ENCODE data around the gene SPTSSB. TPM values are rescaled to one million over a fixed set of nuclear protein-coding genes. Genes with fewer than 3 reads are reported as not detected.

Gene SPTSSB
- total RNA-seq, 1 donor from 2014 or later, result 0.50 TPM

GRCh38 chr3:161354554-161354953 is 16.8 kb downstream of the SPTSSB start:
- Histone ChIP-seq H4K20me1 (ENCODE audit: insufficient read depth, low read length) (no peaks in the 10 kb centered on the region), H3K79me2 (ENCODE audit: insufficient read depth, low read length) (no peaks in the 10 kb centered on the region), H2AFZ (ENCODE audit: low read depth, low read length) (no peak overlapping the region), H3K27me3 (ENCODE audit: insufficient read depth, low read length) (no peaks in the 10 kb centered on the region), H3K36me3 (ENCODE audit: insufficient read depth, low read length) (no peaks in the 10 kb centered on the region), H3K27ac (ENCODE audit: low read depth, low read length) (no peak overlapping the region), H3K9me3 (ENCODE audit: insufficient read depth, low read depth, low read length) (no peaks in the 10 kb centered on the region), H3K4me3 (ENCODE audit: insufficient read depth, low read depth, low read length) (no peak overlapping the region), H3K9ac (ENCODE audit: low read length) (no peak overlapping the region), H3K4me1 (ENCODE audit: insufficient read depth, low read length) (peaks cover 8% of the 10 kb centered on the region), H3K4me2 (ENCODE audit: low read length) (no peak overlapping the region)
- FAIRE-seq (no peak), DNase-seq (ENCODE audit: low read depth) (no peak)
- Mint-ChIP-seq H3K27me3 (ENCODE audit: low read depth, unreplicated experiment) (no peaks in the 10 kb centered on the region), H3K4me1 (ENCODE audit: low read depth, unreplicated experiment) (peaks cover 9% of the 10 kb centered on the region), H3K9me3 (ENCODE audit: unreplicated experiment) (no peaks in the 10 kb centered on the region), H3K36me3 (ENCODE audit: low read depth, unreplicated experiment) (no peaks in the 10 kb centered on the region), H3K4me3 (ENCODE audit: unreplicated experiment) (no peak overlapping the region), H3K27ac (ENCODE audit: unreplicated experiment) (no peak overlapping the region)
- TF ChIP-seq, protein P1, sequence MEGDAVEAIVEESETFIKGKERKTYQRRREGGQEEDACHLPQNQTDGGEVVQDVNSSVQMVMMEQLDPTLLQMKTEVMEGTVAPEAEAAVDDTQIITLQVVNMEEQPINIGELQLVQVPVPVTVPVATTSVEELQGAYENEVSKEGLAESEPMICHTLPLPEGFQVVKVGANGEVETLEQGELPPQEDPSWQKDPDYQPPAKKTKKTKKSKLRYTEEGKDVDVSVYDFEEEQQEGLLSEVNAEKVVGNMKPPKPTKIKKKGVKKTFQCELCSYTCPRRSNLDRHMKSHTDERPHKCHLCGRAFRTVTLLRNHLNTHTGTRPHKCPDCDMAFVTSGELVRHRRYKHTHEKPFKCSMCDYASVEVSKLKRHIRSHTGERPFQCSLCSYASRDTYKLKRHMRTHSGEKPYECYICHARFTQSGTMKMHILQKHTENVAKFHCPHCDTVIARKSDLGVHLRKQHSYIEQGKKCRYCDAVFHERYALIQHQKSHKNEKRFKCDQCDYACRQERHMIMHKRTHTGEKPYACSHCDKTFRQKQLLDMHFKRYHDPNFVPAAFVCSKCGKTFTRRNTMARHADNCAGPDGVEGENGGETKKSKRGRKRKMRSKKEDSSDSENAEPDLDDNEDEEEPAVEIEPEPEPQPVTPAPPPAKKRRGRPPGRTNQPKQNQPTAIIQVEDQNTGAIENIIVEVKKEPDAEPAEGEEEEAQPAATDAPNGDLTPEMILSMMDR (IDR thresholded peaks at IDR 0.05; ENCODE audit: insufficient read depth, low read depth, low read length), result no peak
- no peak for TF ChIP-seq EZH2 (IDR thresholded peaks at IDR 0.05; ENCODE audit: insufficient read depth, low read length)

DNA sequence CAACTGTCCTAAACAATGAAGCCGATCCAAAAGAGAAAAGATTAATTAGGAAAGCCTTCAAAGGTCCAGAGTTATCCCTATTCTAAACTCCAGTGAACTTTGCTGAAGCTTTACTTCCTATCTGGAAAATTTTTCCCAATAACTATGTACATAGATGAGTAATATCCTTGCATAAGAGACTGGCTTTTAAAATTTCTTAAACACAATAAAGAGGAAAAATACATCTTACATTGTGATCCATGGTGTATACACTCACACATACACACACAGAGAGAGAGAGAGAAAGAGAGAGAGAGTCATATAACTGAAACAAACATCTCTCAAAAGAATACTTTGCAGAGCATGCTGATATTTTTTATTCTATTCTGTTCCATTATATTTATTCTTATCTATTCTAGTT is 20.0 kb downstream of the SPTSSB start:
- FAIRE-seq, result no peak
- peaks cover 26% of the 10 kb centered on the region for H3K4me1 Mint-ChIP-seq (ENCODE audit: low read depth, unreplicated experiment)
- Histone ChIP-seq H4K20me1 (ENCODE audit: insufficient read depth, low read length) (no peaks in the 10 kb centered on the region), H3K4me1 (ENCODE audit: insufficient read depth, low read length) (peaks cover 24% of the 10 kb centered on the region), H3K79me2 (ENCODE audit: insufficient read depth, low read length) (no peaks in the 10 kb centered on the region), H3K27ac (ENCODE audit: low read depth, low read length) (no peak overlapping the region), H3K4me3 (ENCODE audit: insufficient read depth, low read depth, low read length) (no peak overlapping the region), H2AFZ (ENCODE audit: low read depth, low read length) (no peak overlapping the region), H3K36me3 (ENCODE audit: insufficient read depth, low read length) (no peaks in the 10 kb centered on the region), H3K27me3 (ENCODE audit: insufficient read depth, low read length) (no peaks in the 10 kb centered on the region), H3K9ac (ENCODE audit: low read length) (no peak overlapping the region), H3K9me3 (ENCODE audit: insufficient read depth, low read depth, low read length) (no peaks in the 10 kb centered on the region), H3K4me2 (ENCODE audit: low read length) (no peak overlapping the region)
- no peaks in the 10 kb centered on the region for H3K9me3 Mint-ChIP-seq (ENCODE audit: unreplicated experiment)
- no peak overlapping the region for H3K4me3 Mint-ChIP-seq (ENCODE audit: unreplicated experiment)
- H3K27me3 Mint-ChIP-seq (ENCODE audit: low read depth, unreplicated experiment), result no peaks in the 10 kb centered on the region
- no peaks in the 10 kb centered on the region for H3K36me3 Mint-ChIP-seq (ENCODE audit: low read depth, unreplicated experiment)
- no peak for DNase-seq (ENCODE audit: low read depth)
- no peak overlapping the region for H3K27ac Mint-ChIP-seq (ENCODE audit: unreplicated experiment)
- TF ChIP-seq EZH2 (IDR thresholded peaks at IDR 0.05; ENCODE audit: insufficient read depth, low read length), result no peak
- TF ChIP-seq, protein P1 (IDR thresholded peaks at IDR 0.05; ENCODE audit: insufficient read depth, low read depth, low read length), result no peak

GRCh38 chr3:161350916-161351315 is 20.4 kb downstream of the SPTSSB start:
- TF ChIP-seq, protein P1 (IDR thresholded peaks at IDR 0.05; ENCODE audit: insufficient read depth, low read depth, low read length), result no peak
- TF ChIP-seq EZH2 (IDR thresholded peaks at IDR 0.05; ENCODE audit: insufficient read depth, low read length), result no peak
- Mint-ChIP-seq H3K27me3 (ENCODE audit: low read depth, unreplicated experiment) (no peaks in the 10 kb centered on the region), H3K36me3 (ENCODE audit: low read depth, unreplicated experiment) (no peaks in the 10 kb centered on the region), H3K4me1 (ENCODE audit: low read depth, unreplicated experiment) (peaks cover 26% of the 10 kb centered on the region), H3K4me3 (ENCODE audit: unreplicated experiment) (no peak overlapping the region), H3K9me3 (ENCODE audit: unreplicated experiment) (no peaks in the 10 kb centered on the region), H3K27ac (ENCODE audit: unreplicated experiment) (no peak overlapping the region)
- Histone ChIP-seq H2AFZ (ENCODE audit: low read depth, low read length) (no peak overlapping the region), H3K4me3 (ENCODE audit: insufficient read depth, low read depth, low read length) (no peak overlapping the region), H3K36me3 (ENCODE audit: insufficient read depth, low read length) (no peaks in the 10 kb centered on the region), H3K79me2 (ENCODE audit: insufficient read depth, low read length) (no peaks in the 10 kb centered on the region), H3K27me3 (ENCODE audit: insufficient read depth, low read length) (no peaks in the 10 kb centered on the region), H3K9me3 (ENCODE audit: insufficient read depth, low read depth, low read length) (no peaks in the 10 kb centered on the region), H3K9ac (ENCODE audit: low read length) (no peak overlapping the region), H3K4me2 (ENCODE audit: low read length) (no peak overlapping the region), H4K20me1 (ENCODE audit: insufficient read depth, low read length) (no peaks in the 10 kb centered on the region), H3K27ac (ENCODE audit: low read depth, low read length) (no peak overlapping the region), H3K4me1 (ENCODE audit: insufficient read depth, low read length) (peaks cover 24% of the 10 kb centered on the region)
- DNase-seq (ENCODE audit: low read depth), result no peak
- FAIRE-seq, result no peak
